Choroid plexus epithelial cell (primary cell): ENCODE measurements around the gene MEX3B.

Source experiments
- DNase-seq: peaks from one replicate; pipeline ENCODE4 v3.0.0-alpha.2; 2010; ENCODE audit warnings: low read depth
- H3K4me3 ChIP-seq: 2 replicates; pipeline ENCODE4 v1.5.1; 2011; ENCODE audit warnings: low read depth, mild to moderate bottlenecking, control low read depth, low read length, moderate library complexity
- TF ChIP-seq, protein P1 (sequence below): conservative IDR thresholded peaks from 2 replicates; pipeline ENCODE4 v1.5.1; 2011; ENCODE audit warnings: low read depth, mild to moderate bottlenecking, control low read depth, inconsistent platforms, low read length, moderate library complexity

MEX3B gene

GRCh38 chr15:82021992-82022391 is 23.8 kb downstream of the MEX3B start:
- DNase-seq, result peak; percentile 87
- TF ChIP-seq, protein P1, sequence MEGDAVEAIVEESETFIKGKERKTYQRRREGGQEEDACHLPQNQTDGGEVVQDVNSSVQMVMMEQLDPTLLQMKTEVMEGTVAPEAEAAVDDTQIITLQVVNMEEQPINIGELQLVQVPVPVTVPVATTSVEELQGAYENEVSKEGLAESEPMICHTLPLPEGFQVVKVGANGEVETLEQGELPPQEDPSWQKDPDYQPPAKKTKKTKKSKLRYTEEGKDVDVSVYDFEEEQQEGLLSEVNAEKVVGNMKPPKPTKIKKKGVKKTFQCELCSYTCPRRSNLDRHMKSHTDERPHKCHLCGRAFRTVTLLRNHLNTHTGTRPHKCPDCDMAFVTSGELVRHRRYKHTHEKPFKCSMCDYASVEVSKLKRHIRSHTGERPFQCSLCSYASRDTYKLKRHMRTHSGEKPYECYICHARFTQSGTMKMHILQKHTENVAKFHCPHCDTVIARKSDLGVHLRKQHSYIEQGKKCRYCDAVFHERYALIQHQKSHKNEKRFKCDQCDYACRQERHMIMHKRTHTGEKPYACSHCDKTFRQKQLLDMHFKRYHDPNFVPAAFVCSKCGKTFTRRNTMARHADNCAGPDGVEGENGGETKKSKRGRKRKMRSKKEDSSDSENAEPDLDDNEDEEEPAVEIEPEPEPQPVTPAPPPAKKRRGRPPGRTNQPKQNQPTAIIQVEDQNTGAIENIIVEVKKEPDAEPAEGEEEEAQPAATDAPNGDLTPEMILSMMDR, result no peak

GRCh38 chr15:82020625-82021394 is 25.0 kb downstream of the MEX3B start:
- no peak overlapping the region for H3K4me3 ChIP-seq
- TF ChIP-seq, protein P1, result no peak
- DNase-seq, result no peak

More at GRCh38 chr15:82021992-82022391, 23.8 kb downstream of the MEX3B start:
- no peak overlapping the region for H3K4me3 ChIP-seq

DNA sequence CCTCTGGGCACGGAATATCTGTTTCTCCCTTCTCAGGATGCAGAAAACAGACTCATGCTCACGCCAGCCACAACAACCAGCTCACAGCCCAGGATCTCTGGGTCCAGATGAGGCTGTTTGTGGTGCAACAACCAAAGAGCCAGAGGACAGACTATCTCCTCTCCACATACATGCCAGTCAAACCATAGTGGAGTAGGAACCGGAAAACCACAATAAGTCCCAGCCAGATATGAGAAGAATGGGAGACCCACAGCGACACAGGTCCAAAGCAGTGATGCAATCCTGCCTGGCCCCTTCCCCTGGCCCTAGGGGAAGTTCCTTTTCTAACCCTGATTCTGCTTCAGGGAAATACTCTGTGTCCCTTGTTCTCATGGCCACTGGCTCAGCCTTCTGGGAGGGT is 27.6 kb downstream of the MEX3B start:
- no peak overlapping the region for H3K4me3 ChIP-seq
- TF ChIP-seq, protein P1, result no peak
- DNase-seq, result no peak

DNA sequence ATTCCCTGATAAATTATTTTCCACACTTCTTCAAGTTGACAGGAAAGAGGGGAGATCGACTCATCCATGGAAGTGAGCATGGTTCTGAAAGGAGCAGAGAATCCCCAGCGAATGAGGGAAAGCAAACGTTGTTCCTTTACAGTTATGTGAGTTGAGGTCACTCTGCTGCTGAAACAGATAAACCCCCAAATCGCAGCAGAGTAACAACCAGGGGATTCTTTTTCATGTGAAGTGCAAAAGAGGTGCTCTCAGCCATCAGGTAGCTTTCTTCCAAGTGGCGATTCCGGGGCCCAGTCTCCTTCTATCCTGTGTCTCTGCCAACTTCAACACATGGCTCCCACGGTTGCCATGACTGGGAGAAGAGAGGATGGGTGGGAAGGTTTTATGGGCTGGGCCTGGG is 28.2 kb downstream of the MEX3B start:
- TF ChIP-seq, protein P1, result no peak
- no peak overlapping the region for H3K4me3 ChIP-seq
- DNase-seq, result no peak

GRCh38 chr15:82014989-82015388 is 30.8 kb downstream of the MEX3B start:
- TF ChIP-seq, protein P1, result no peak
- H3K4me3 ChIP-seq, result no peak overlapping the region
- DNase-seq, result no peak

DNA sequence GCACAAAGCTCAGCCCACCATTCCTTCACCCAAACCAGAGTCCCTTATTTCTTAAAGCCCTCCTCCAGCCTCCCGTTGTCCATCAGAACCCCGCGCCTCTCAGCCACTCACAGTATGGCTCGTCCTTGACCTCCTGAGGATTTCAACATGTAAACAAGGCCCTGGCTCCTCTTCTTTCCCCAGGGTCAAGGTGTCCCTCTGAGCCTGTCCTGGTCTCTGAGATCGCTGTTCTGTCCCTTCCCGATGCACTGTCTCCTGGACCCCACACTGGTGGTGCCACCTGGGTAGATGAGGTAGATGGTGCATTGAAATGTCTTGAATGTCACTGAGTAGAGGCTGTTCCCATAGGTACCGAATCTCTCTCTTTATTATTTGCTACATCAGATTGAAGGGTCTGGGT is 32.9 kb downstream of the MEX3B start:
- no peak overlapping the region for H3K4me3 ChIP-seq
- TF ChIP-seq, protein P1, result no peak
- DNase-seq, result no peak

- TF ChIP-seq, protein P1, result no peak
- no peak overlapping the region for H3K4me3 ChIP-seq
- no peak for DNase-seq
Observed at GRCh38 chr15:82005239-82005638, 40.6 kb downstream of the MEX3B start.
